ENCODE measurements around the gene ETS2.

The ETS2 gene

GRCh38 chr21:38802050-38803026 is 3.4 kb upstream of the ETS2 start:
- DNase-seq (ENCODE audit: low spot score), result no peak

- DNase-seq (ENCODE audit: low spot score), result no peak
Measured at GRCh38 chr21:38803075-38803660, 2.6 kb upstream of the ETS2 start.

GRCh38 chr21:38804030-38804788 is 1.5 kb upstream of the ETS2 start:
- DNase-seq (ENCODE audit: low spot score), result no peak

- DNase-seq (ENCODE audit: low spot score), result no peak
Measured at GRCh38 chr21:38804789-38805327, 871 bp upstream of the ETS2 start.

- DNase-seq (ENCODE audit: low spot score), result no peak
Measured at GRCh38 chr21:38806153-38806941, 618 bp downstream of the ETS2 start.

- no peak for DNase-seq (ENCODE audit: low spot score)
Measured at GRCh38 chr21:38806942-38807284, 1.2 kb downstream of the ETS2 start.

- no peak for DNase-seq (ENCODE audit: low spot score)
Measured at GRCh38 chr21:38807441-38807871, 1.7 kb downstream of the ETS2 start.

- no peak for DNase-seq (ENCODE audit: low spot score)
Measured at GRCh38 chr21:38807986-38808385, 2.3 kb downstream of the ETS2 start.

GRCh38 chr21:38809198-38809878 is 3.6 kb downstream of the ETS2 start:
- no peak for DNase-seq (ENCODE audit: low spot score)

GRCh38 chr21:38810034-38810825 is 4.5 kb downstream of the ETS2 start:
- DNase-seq (ENCODE audit: low spot score), result no peak

GRCh38 chr21:38810826-38811164 is 5.1 kb downstream of the ETS2 start:
- no peak for DNase-seq (ENCODE audit: low spot score)

GRCh38 chr21:38811257-38811656 is 5.5 kb downstream of the ETS2 start:
- DNase-seq (ENCODE audit: low spot score), result no peak

- no peak for DNase-seq (ENCODE audit: low spot score)
Measured at GRCh38 chr21:38813143-38813542, 7.4 kb downstream of the ETS2 start.

GRCh38 chr21:38813547-38813946 is 7.8 kb downstream of the ETS2 start:
- DNase-seq (ENCODE audit: low spot score), result no peak

GRCh38 chr21:38814126-38815059 is 8.7 kb downstream of the ETS2 start:
- no peak for DNase-seq (ENCODE audit: low spot score)

- DNase-seq (ENCODE audit: low spot score), result no peak
Measured at GRCh38 chr21:38815060-38815405, 9.3 kb downstream of the ETS2 start.

- DNase-seq (ENCODE audit: low spot score), result no peak
Measured at GRCh38 chr21:38816400-38816977, 10.8 kb downstream of the ETS2 start.

GRCh38 chr21:38817371-38818324 is 11.9 kb downstream of the ETS2 start:
- no peak for DNase-seq (ENCODE audit: low spot score)
